IMR-90 (cell line): ENCODE data around the gene HAGHL.

Experiments
- FOS ChIP-seq: fragments of 150-350 bp; IDR thresholded peaks from 2 replicates; pipeline ENCODE4 v1.6.1; 2016; ENCODE audit warnings: low read depth, low read length
- RCOR1 ChIP-seq: IDR thresholded peaks from 2 replicates; pipeline ENCODE4 v1.6.1; 2012; ENCODE audit warnings: mild to moderate bottlenecking, low read length, improper control_type of control experiment; ENCODE audit not compliant: insufficient replicate concordance

GRCh38 chr16:740764-741505 lies 14.0 kb downstream of the HAGHL start, which contains the start of gene CIAO3:
- TF ChIP-seq FOS (peak; percentile 18; the same call in 1 of the 2 replicates), RCOR1 (no peak)
